HepG2 (cell line): ENCODE results near the gene MTX1.

Experiments
- CHD4 ChIP-seq: fragments of 200-600 bp; sonication (generic); IDR thresholded peaks from 2 replicates; pipeline ENCODE4 v1.7.0; 2017; ENCODE audit warnings: mild to moderate bottlenecking, low read length, borderline replicate concordance
- MAX ChIP-seq: IDR thresholded peaks from 2 replicates; pipeline ENCODE4 v1.6.1; 2012; ENCODE audit warnings: inconsistent platforms
- RBAK ChIP-seq: sonication (generic); formaldehyde crosslinking; IDR thresholded peaks from 2 replicates; pipeline ENCODE4 v1.5.1; 2020; ENCODE audit warnings: mild to moderate bottlenecking, missing genetic modification reagents
- SP1 ChIP-seq, 2 experiments: fragments of 450-650 bp in 1 of 2; sonication (generic) in 1 of 2; formaldehyde crosslinking in 1 of 2; IDR thresholded peaks; 2 replicates each; pipeline versions ENCODE4 v1.4.0 to v1.6.1; 2016 to 2020; ENCODE audit warnings: missing genetic modification reagents in 1 of 2
- TARDBP ChIP-seq: sonication (generic); formaldehyde crosslinking; IDR thresholded peaks from 2 replicates; pipeline ENCODE4 v1.8.0; 2022; ENCODE audit warnings: mild to moderate bottlenecking, missing genetic modification reagents
- ZBTB46 ChIP-seq: sonication (generic); formaldehyde crosslinking; IDR thresholded peaks from 2 replicates; pipeline ENCODE4 v1.4.0; 2020; ENCODE audit warnings: mild to moderate bottlenecking, missing genetic modification reagents, borderline replicate concordance
- ZNF280B ChIP-seq: sonication (generic); formaldehyde crosslinking; IDR thresholded peaks from 2 replicates; pipeline ENCODE4 v1.5.0; 2020; ENCODE audit warnings: missing genetic modification reagents, mild to moderate bottlenecking, borderline replicate concordance

- TF ChIP-seq TARDBP (CRISPR knock-in tag) (no peak), MAX (no peak), RBAK (CRISPR knock-in tag) (no peak), ZNF280B (no peak), SP1 (IDR thresholded peaks at IDR 0.05) (no peak), SP1 (CRISPR knock-in tag; IDR thresholded peaks at IDR 0.05) (no peak), CHD4 (no peak), ZBTB46 (CRISPR knock-in tag) (no peak)
These were observed 29.1 kb upstream of the MTX1 start for GRCh38 chr1:155179112-155180031.
